ENCODE data around the gene CRYL1.
"Not testable (repeated sequence)": the region's sequence is repeated elsewhere in the genome, so short reads cannot be mapped to it uniquely, and the experiment has no call there.

The CRYL1 gene

GRCh38 chr13:20462533-20462915, 63.1 kb downstream of the CRYL1 start:
- in situ Hi-C loops (cut with MboI; ENCODE audit: low sequenced_read_pairs): no loop called here

- in situ Hi-C loops (cut with MboI; ENCODE audit: low sequenced_read_pairs): no loop called here
These were observed 63.7 kb downstream of the CRYL1 start for GRCh38 chr13:20461860-20462532.

- in situ Hi-C loops (cut with MboI; ENCODE audit: low sequenced_read_pairs): no loop called here
These were observed 64.2 kb downstream of the CRYL1 start for GRCh38 chr13:20461481-20461859.

- in situ Hi-C loops (cut with MboI; ENCODE audit: low sequenced_read_pairs): no loop called here
These were observed 64.9 kb downstream of the CRYL1 start for GRCh38 chr13:20460761-20461160.

GRCh38 chr13:20457670-20458069, 68.0 kb downstream of the CRYL1 start:
- in situ Hi-C loops (cut with MboI; ENCODE audit: low sequenced_read_pairs): no loop called here

- in situ Hi-C loops (cut with MboI; ENCODE audit: low sequenced_read_pairs): no loop called here
These were observed 68.9 kb downstream of the CRYL1 start for GRCh38 chr13:20456737-20457136.

- in situ Hi-C loops (cut with MboI; ENCODE audit: low sequenced_read_pairs): no loop called here
These were observed 74.3 kb downstream of the CRYL1 start for GRCh38 chr13:20451397-20451796.

GRCh38 chr13:20448470-20448869, 77.2 kb downstream of the CRYL1 start:
- in situ Hi-C loops (cut with MboI; ENCODE audit: low sequenced_read_pairs): no loop called here

- in situ Hi-C loops (cut with MboI; ENCODE audit: low sequenced_read_pairs): no loop called here
These were observed 78.8 kb downstream of the CRYL1 start for GRCh38 chr13:20446900-20447299.

- in situ Hi-C loops (cut with MboI; ENCODE audit: low sequenced_read_pairs): no loop called here
These were observed 79.3 kb downstream of the CRYL1 start for GRCh38 chr13:20446405-20446804.

GRCh38 chr13:20442798-20443381, 82.8 kb downstream of the CRYL1 start:
- in situ Hi-C loops (cut with MboI; ENCODE audit: low sequenced_read_pairs): no loop called here

GRCh38 chr13:20442375-20442774, 83.3 kb downstream of the CRYL1 start:
- in situ Hi-C loops (cut with MboI; ENCODE audit: low sequenced_read_pairs): no loop called here

GRCh38 chr13:20441879-20442278, 83.8 kb downstream of the CRYL1 start:
- in situ Hi-C loops (cut with MboI; ENCODE audit: low sequenced_read_pairs): no loop called here

- in situ Hi-C loops (cut with MboI; ENCODE audit: low sequenced_read_pairs): no loop called here
These were observed 84.6 kb downstream of the CRYL1 start for GRCh38 chr13:20441056-20441455.

GRCh38 chr13:20439261-20439660, 86.4 kb downstream of the CRYL1 start:
- in situ Hi-C loops (cut with MboI; ENCODE audit: low sequenced_read_pairs): no loop called here

- in situ Hi-C loops (cut with MboI; ENCODE audit: low sequenced_read_pairs): no loop called here
These were observed 86.9 kb downstream of the CRYL1 start for GRCh38 chr13:20438801-20439200.

GRCh38 chr13:20436505-20436904, 89.2 kb downstream of the CRYL1 start:
- in situ Hi-C loops (cut with MboI; ENCODE audit: low sequenced_read_pairs): no loop called here

GRCh38 chr13:20435616-20436368, 89.9 kb downstream of the CRYL1 start:
- in situ Hi-C loops (cut with MboI; ENCODE audit: low sequenced_read_pairs): no loop called here

- in situ Hi-C loops (cut with MboI; ENCODE audit: low sequenced_read_pairs): not testable (repeated sequence)
These were observed 91.4 kb downstream of the CRYL1 start for GRCh38 chr13:20434210-20434609.

GRCh38 chr13:20431687-20432384, 93.8 kb downstream of the CRYL1 start:
- in situ Hi-C loops (cut with MboI; ENCODE audit: low sequenced_read_pairs): no loop called here

- in situ Hi-C loops (cut with MboI; ENCODE audit: low sequenced_read_pairs): no loop called here
These were observed 94.6 kb downstream of the CRYL1 start for GRCh38 chr13:20431080-20431479.

- in situ Hi-C loops (cut with MboI; ENCODE audit: low sequenced_read_pairs): no loop called here
These were observed 95.4 kb downstream of the CRYL1 start for GRCh38 chr13:20430296-20430695.

All from HL-60/S4 treated with phorbol 12-myristate 13-acetate at 8.2 ng/mL for 4 days and 3 days (cell line).